ENCODE results near the gene FBXO10. TPM values are rescaled to one million over a fixed set of nuclear protein-coding genes. Genes with fewer than 3 reads are reported as not detected.

Gene FBXO10
- total RNA-seq, 1 donor from 2014 or later, result 13.2 TPM

GRCh38 chr9:37622462-37622861, 46.3 kb upstream of the FBXO10 start:
- no peak for TF ChIP-seq CTCF (IDR thresholded peaks at IDR 0.05; ENCODE audit: insufficient read depth, low read length, poor library complexity, severe bottlenecking)
- no peaks in the 10 kb centered on the region for H3K36me3 ChIP-seq (ENCODE audit: control insufficient read depth, insufficient read depth, low read length)
- H3K4me3 ChIP-seq (ENCODE audit: low read depth, low read length), result no peak overlapping the region
- no peaks in the 10 kb centered on the region for H3K27me3 ChIP-seq (ENCODE audit: control insufficient read depth, insufficient read depth, low read length)
- DNase-seq (ENCODE audit: low read depth), result no peak

- Histone ChIP-seq H3K4me3 (ENCODE audit: low read depth, low read length) (no peak overlapping the region), H3K36me3 (ENCODE audit: control insufficient read depth, insufficient read depth, low read length) (no peaks in the 10 kb centered on the region), H3K27me3 (ENCODE audit: control insufficient read depth, insufficient read depth, low read length) (no peaks in the 10 kb centered on the region)
- TF ChIP-seq CTCF (IDR thresholded peaks at IDR 0.05; ENCODE audit: insufficient read depth, low read length, poor library complexity, severe bottlenecking), result no peak
- no peak for DNase-seq (ENCODE audit: low read depth)
Observed at GRCh38 chr9:37621273-37622121, 45.3 kb upstream of the FBXO10 start.

DNA sequence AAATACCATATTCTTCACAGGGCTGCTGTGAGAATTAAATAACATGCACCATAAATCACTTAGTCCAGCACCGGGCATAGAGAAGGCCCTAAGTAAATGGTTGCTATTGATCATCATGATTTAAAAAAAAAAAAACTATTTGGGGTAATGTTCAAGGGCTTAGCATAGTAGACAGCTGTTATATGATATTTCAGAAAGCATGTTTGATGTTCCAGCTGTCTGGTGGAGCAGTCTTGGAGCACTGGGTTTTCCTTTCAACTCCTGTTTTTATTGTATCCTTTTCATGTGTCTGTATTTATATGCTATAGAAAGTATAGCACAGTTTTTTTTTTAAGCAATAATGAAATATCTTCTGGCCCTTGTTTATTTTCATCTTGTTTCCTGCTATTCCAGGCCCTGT, 44.2 kb upstream of the FBXO10 start:
- DNase-seq (ENCODE audit: low read depth), result no peak
- no peak overlapping the region for H3K4me3 ChIP-seq (ENCODE audit: low read depth, low read length)
- no peaks in the 10 kb centered on the region for H3K36me3 ChIP-seq (ENCODE audit: control insufficient read depth, insufficient read depth, low read length)
- no peak for TF ChIP-seq CTCF (IDR thresholded peaks at IDR 0.05; ENCODE audit: insufficient read depth, low read length, poor library complexity, severe bottlenecking)
- no peaks in the 10 kb centered on the region for H3K27me3 ChIP-seq (ENCODE audit: control insufficient read depth, insufficient read depth, low read length)

DNA sequence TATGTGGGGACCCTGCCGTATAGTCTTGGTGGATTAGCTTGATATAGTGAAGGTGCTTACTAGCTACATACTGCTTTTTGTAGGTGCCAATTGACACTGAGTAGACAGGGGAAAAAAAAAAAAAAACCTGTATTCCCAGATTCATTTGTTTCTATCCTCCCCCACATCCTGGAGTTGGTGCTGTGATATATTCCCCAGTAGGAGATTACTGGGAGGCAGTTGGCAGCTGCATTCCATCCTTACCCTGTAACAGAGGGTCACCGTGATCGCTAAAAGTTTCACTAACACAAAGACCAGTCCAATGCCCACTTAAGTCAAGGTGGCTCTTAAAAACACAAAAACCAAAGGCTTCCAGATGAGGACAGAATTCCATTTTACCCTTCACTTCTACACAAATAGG, 43.6 kb upstream of the FBXO10 start:
- H3K4me3 ChIP-seq (ENCODE audit: low read depth, low read length), result no peak overlapping the region
- H3K36me3 ChIP-seq (ENCODE audit: control insufficient read depth, insufficient read depth, low read length), result no peaks in the 10 kb centered on the region
- no peak for DNase-seq (ENCODE audit: low read depth)
- no peak for TF ChIP-seq CTCF (IDR thresholded peaks at IDR 0.05; ENCODE audit: insufficient read depth, low read length, poor library complexity, severe bottlenecking)
- H3K27me3 ChIP-seq (ENCODE audit: control insufficient read depth, insufficient read depth, low read length), result no peaks in the 10 kb centered on the region

DNA sequence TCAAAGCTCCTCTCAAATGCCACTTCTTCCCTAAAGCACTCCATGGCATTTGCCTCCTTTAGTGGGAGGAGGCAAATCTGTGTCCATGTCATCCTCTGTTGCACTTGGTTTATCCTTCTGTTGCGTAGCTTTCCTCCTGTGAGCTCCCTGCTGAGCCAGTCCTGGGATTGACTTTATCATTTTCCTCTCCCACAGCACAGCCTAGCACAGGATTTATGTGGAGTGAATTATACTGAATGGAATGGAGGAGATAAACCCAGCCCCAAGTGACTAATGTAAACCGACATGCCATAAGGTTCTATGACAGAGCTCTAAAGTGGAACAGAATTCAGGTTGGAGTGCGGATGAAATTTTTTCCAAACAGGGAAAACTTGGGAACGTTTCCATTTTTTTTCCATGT, 42.6 kb upstream of the FBXO10 start:
- H3K27me3 ChIP-seq (ENCODE audit: control insufficient read depth, insufficient read depth, low read length), result no peaks in the 10 kb centered on the region
- H3K36me3 ChIP-seq (ENCODE audit: control insufficient read depth, insufficient read depth, low read length), result no peaks in the 10 kb centered on the region
- H3K4me3 ChIP-seq (ENCODE audit: low read depth, low read length), result no peak overlapping the region
- no peak for TF ChIP-seq CTCF (IDR thresholded peaks at IDR 0.05; ENCODE audit: insufficient read depth, low read length, poor library complexity, severe bottlenecking)
- DNase-seq (ENCODE audit: low read depth), result no peak

DNA sequence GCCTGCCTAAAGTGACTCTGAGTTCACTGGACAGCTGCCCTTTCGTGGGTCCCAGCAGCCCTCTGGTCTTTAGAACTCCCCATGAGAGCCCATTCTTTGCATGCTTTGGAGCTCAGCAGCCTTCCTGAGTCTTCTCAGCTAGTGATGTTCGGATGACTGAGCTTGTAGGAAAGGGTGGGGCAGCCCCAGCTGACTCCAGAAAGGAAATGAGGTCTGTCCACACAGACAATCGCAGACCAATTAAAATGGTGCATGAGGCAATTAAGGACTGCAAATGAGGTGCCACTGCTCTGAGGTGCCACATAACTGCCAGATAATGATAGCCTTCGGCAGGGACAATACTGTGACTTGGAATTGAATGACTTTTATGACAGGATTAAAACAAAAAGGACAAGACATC, 41.7 kb upstream of the FBXO10 start:
- Histone ChIP-seq H3K27me3 (ENCODE audit: control insufficient read depth, insufficient read depth, low read length) (no peaks in the 10 kb centered on the region), H3K4me3 (ENCODE audit: low read depth, low read length) (no peak overlapping the region), H3K36me3 (ENCODE audit: control insufficient read depth, insufficient read depth, low read length) (no peaks in the 10 kb centered on the region)
- DNase-seq (ENCODE audit: low read depth), result no peak
- no peak for TF ChIP-seq CTCF (IDR thresholded peaks at IDR 0.05; ENCODE audit: insufficient read depth, low read length, poor library complexity, severe bottlenecking)
